Stimulated activated CD8-positive, alpha-beta memory T cell treated with anti-CD3 and anti-CD28 coated beads, Interleukin-15, amount 100 ng/mL, for 4 hours (primary cell): ENCODE results near the gene STAMBP.
"Not testable (repeated sequence)": the region's sequence is repeated elsewhere in the genome, so short reads cannot be mapped to it uniquely, and the experiment has no call there.

Experiments used
- DNase-seq, 2 donors: peaks; one replicate each; pipeline ENCODE4 v3.0.0-alpha.2; 2020; ENCODE audit warnings: low read depth in 2 of 2

Gene STAMBP

DNA sequence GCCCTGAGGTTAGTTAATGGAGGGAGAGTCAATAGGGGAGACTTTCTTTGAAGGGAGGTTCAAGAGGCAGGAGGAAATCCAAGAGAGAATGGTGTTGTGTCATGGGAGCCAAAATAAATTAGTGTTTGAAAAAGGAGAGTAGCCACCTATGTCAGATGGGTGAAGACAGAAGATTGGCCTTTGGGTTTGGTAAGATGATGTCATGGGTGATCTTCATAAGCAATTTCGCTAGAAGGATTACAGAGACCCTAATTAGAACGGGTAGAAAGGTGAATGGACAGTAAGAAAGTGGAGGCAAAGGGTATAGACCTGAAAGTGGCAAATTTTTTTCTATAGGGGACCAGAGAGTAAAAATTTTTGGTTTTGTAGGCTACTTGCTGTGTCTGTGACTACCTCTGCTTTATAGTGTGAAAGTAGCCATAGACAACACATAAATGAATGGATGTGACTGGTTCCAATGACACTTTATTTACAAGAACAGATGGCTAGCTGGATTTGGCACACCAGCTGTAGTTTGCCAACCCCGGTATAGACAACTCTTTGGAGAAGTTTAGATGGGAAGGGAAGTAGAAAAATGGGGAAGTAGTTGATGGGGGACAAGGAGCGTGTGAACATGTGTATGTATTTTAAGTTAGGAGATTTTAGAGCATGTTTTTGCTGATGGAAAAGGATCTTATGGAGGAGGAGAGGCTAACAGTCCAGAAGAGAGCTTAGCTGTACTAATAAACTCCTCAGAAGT is 9.3 kb downstream of the STAMBP start:
- DNase-seq: no peak

DNA sequence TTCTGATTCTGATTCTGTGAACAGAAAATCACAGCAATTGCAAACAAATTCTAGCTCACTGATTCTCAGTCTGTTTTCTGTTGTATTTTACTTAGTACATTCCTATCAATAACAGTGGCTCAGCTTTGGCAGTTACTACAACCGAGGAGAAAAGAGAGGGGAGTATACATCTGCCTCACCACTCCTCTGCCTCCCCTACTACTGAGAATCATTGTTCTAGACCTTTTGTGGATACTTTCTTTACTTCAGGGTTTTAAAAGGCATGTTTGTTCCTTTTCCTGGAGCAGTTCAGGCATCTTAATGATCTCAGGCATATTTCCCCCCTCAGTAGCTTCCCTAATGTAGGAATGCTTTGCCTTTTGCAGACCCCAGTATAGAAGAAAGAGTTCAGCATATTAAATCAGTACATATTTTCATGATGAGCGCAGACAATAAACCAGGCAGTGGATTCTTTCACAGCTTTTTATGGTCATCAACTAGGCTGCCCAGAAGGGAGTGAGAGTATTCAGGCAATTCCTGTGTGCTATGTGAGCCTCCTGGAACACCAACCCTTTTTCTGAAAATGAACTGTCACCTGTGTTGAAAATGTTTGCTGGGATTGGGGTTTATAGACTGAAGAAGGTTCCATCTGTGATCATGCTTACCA is 10.3 kb downstream of the STAMBP start:
- DNase-seq: no peak

DNA sequence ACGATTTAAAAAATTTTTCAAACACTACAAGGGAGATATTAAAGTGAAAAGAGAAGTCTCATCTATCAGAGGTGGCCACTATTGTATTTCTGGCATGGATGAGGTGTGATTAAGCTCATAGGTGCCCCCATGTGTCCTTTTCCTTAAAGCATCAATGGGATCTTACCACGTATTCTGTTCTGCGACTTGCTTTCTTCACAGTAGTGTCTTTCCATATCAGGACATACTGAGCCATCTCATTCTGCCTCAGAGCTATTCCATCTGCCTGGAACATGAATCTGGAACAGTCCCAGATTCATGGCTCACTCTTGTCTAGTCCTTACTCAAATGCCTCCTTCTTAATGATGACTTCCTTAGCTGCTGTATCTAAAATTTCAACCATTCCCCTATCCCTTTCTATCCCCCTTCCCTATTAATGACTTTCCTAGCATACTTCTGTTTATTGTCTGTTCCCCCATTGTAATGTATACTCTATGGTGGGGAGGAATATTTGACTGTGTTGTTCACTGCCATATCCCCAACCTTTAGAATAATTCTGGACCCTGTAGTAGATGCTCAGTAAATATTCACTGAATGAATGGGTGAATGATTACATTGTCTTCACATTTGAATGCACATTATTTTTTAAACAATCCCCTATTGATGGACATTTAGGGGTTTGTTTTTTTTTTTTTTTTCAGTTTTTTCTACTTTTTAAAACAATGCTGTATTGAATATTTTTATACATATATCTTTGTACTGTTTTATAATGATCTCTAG is 11.1 kb downstream of the STAMBP start:
- DNase-seq: no peak

DNA sequence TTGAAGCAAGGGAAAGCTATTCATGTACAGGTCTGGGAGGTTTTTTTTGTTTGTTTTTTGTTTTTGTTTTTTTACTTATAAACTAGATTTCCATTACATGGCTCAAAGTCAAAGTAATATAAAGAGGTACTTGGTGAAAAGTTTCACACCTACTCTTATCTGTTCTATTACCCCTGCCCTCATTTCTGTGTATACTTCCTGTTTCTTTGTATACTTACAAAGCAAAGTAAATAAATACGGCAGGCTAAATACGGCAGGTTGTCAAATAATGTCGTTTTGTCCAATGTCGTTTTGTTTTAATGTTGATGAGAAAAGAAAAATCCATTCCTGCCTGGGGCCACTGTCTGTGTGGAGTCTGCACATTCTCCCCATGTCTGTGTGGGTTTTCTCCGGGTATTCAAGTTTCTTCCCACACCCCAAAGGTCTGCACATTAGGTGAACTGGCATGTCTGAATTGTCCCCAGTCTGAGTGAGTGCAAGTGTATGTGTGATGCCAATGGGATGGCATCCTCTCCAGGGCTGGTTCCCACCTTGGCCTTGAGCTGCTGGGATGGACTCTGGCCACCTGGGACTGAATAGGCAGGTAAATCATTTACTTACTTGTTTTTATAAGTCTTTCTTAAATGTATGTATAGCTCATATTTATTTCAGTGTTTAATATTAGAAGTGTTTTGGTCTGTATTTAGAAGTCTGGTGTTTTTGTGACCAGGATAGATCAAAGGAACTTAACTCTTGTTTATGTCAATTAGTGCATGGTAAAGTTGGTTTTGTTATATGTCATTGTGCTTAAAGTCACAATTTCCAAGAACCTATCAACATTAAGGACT is 13.4 kb downstream of the STAMBP start:
- no peak for DNase-seq

DNA sequence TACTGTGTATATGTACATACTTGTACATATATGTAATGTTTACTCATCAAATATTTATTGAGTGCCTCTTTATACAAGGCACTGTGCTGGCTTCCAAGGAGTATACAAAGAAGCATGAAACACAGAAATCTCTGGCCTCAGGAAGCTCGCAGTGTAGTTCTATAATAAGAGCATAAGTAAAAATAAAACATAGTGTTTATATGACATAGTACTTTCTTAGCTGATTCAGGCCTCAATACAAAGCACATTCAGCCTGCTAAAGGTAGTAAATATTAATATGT is 13.9 kb downstream of the STAMBP start:
- DNase-seq: no peak

DNA sequence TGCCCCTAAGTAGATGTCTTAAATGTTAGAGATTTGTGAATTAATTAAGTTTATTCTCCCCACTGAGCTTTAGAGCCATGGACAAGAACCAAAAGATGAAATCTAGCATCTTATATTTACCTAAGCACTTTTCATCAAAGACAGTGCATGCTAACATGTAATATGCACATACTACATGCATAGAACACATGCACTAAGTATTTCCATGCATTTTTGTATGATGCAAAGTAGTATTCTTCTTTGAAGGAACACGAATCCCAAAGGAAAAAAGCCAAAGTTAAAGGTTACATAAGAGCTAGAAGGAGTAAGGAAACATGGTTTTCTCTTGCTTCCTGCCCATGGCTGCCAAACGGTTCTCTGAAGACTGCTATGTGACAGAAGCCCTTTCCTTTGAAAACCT is 15.3 kb downstream of the STAMBP start:
- DNase-seq: no peak

DNA sequence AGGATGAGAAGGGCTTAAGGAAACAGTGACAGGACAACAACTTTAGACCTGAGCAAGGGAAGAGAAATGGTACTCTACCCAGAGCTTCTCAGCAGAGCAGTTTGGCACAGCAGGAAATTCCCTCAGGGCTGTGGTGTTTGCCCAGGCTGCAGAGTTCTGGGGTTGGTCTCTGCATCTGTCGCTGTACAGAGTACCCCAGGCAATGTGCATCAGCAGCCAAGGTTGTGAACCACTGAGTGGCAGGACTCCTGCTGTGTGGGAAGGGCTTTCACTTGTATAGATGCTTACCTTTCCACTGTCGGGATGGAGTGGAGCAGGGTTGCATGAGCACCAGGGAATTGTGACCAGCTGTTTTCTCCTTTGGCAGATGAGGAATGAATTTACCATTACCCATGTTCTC is 21.2 kb downstream of the STAMBP start:
- no peak for DNase-seq

DNA sequence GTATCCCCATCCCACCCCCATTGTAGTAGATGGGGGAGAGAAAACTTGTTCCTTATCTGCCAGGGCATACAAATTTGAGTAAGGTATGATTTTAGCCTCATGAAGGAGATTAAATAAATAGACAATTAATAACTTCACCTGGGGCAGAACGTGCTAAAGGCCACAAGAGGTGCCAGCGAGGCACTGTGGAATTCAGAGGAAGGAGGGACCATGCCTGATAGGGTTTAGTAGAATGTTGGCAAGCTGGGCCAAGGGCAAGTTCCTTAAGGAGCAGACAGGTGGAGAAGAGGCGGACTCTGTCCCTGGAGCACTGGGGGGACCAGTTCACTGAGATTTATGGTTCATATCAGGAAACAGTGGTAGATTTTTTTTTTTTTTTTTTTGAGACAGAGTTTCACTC is 22.5 kb downstream of the STAMBP start:
- no peak for DNase-seq

DNA sequence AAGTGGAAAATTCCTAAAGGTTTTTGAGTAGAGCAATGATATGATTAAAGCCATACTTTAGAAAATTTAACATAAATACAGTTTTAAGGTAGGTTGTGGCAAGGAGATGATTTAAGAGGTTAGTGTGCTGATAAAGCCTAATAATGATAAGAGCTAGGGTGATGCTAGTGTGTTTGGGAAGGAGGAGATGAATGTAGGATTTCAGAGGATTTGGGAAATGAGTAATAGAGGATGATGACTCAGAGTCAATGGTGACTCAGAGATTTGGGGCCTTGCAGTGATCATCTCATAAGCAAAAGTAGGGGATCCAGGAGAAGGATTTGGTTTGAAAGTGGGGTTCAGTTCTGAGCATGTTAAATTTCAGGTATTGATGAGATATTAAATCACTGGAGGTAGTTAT is 23.3 kb downstream of the STAMBP start:
- no peak for DNase-seq

DNA sequence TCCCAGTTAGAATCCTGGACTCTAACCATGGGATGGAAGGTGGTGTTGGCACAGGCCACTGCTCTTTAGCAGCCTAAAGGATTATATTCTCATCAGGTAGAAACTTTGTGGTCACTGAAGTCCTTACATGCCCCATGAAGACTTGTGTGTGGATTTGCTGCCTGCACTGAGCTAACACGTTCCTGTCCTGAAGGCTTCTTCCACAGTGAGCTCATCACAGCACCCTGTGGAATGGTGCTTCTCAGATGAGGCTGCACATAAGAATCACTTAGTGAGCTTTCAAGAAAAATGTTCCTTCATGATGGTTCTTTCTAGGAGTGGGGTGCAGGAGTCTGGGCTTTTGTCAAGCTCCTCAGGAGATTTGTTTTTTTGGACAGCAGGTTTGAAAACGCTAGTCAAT is 26.8 kb downstream of the STAMBP start:
- DNase-seq: no peak

DNA sequence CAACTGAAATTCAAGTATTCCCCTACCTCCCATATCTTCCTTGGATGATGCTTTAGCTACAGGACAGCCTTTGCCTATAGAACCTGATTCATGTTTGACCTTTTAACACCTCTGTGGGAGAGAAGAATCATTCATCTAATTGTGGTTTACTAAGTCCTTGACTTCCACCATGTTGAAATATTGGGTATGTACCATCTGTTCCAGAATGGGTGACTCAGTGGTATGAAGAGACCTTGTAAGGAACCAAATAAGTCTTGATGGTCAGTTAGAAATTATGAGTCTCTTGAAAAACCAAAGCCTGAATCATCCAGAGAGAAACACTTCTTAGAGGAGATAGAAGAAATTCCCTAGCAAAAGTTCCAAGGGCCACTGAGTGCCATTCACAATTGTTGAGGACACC is 27.5 kb downstream of the STAMBP start:
- DNase-seq: no peak

DNA sequence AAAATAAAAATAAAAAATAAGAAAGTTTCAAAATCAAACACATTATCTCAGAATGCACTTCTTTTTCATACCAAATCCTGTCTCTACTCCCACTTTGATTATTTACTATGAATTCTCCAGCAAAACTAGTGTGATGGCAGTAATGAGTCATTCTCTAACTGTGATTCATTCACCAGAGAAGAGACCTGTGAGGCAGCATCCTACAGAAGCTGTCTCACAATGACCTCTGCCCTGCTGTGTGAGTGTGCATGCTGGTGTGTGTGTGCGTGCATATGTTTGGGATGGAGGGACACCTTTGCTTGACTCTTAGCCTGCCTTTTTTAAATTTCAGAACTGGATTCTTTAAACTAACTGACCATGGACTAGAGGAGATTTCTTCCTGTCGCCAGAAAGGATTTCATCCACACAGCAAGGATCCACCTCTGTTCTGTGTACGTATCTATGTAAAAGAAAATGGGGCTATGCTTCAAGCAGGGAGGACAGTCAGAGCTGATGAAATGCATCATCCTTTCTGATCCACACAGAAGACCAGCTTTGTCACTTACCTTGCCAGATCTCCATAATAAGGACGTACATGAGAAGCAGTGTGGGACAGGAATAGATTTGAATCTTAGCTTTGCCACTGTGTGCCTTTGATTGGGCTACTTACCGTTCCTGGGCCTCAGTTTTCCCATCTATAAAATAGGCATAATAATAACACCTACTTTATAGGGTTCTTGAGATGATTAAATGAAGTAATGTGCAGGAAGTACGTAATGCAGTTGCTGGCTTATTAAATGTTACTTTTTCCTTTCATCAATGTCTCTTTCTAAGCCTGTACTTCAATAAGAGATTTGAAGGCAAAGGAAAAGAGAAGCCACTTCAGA is 31.2 kb downstream of the STAMBP start:
- DNase-seq: no peak

DNA sequence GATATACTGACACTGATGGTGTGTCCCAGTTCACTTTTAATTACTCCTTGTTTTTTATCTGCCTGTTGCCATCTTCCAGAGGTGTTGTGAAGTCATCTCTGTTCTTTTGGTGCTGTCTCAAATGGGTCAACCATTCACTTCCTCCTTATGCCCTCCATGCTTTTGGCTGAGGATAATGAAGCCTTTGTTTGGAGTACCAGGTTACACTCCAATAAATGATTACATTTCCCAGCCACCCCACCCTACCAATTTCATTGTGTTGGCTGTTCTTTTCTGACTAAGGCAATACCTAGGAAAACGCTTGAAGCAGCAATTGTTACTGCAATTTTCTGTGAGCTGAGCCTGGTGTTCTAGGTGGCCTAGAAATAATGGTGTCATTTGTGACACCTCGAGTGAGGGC is 34.2 kb downstream of the STAMBP start:
- no peak for DNase-seq

DNA sequence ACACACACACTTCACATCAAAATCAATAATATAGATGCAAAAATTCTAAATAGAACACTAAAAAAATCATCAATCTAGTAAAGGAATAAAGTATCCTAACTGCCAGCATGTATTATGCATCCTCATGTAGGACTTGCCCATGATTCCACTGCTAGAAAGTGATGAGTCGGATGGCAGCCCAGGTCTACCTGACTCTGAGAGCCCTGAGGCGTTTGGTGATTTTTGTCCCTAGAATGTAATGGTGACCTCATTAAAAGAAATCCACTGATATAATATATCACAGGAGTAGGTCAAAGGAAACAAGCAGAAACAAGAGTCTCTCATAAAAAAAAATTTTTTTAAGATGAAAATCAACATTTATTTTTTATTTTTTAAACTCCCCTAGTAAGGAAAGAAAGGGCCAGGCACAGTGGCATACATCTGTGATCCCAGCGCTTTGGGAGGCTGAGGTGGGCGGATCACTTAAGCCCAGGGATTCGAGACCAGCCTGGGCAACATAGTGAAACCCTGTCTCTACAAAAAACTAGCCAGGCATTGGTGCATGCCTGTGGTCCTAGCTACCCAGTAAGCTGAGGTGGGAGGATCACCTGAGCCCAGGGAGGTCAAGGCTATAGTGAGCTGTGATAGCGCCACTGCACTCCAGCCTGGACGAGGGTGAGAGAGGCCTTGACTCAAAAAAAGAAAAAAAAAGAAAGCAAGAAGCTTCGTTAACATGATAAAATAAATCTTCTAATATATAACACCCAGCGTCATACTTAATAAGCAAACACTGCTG is 39.6 kb downstream of the STAMBP start:
- DNase-seq: no peak

DNA sequence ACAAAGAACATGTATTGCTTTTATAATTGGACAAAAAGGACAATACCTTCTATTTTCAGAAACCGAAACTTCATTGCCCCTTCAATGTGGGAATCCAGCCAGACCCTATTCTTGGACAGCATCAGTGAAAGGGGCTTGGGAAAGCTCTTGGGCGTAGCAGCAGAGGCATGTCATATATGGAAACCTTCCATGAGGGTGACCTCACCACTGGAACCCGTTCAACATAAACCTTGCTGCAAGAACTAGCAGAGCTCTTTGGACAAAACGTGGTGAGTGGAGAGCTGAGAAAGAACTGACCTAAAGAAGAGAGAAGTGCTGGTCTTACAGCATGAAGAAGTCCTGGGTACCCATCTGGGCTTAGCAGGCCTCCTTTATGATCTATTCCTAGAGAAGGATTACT is 41.3 kb downstream of the STAMBP start:
- no peak for DNase-seq

DNA sequence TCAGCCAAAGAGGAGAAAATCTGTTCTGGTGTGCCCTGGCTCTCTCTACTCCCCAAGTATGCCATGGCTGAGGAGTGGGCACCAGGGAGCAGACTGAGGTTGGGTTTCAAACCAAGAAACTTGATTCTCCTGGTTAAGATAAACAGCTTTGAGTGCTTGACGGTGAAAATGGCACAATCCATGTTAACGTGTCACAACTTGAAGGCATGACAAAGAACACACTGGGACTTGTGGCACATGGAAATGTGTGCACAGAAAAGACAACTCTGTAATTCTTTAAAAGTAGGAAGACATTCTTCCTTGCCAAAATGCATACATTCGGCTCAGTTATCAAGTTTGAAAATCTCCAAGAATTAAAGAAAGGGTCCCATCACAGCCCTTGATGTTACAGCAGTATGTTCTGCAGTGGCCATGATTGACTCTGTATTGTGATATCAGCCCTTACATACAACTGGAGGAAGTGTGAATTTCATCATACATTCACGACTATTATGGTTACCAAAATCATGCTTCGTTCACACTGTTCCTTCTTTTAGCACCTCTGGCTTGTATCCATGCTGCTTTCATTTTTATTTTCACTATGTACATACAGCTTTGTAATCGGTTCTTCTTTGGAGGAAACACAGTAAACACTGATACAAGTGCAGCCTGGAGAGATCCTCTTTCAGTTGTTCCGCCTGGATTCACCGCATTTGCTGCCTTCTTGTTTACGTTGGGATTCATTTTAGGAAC is 48.5 kb downstream of the STAMBP start:
- DNase-seq: no peak

DNA sequence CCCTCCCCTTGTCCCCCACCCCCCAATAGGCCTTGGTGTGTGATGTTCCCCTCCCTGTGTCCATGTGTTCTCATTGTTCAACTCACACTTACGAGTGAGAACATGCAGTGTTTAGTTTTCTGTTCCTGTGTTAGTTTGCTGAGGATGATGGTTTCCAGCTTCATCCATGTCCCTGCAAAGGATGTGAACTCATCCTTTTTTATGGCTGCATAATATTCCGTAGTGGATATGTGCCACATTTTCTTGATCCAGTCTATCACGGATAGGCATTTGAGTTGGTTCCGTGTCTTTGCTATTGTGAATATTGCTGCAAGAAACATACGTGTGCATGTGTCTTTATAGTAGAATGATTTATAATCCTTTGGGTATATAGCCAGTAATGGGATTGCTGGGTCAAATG is 49.2 kb downstream of the STAMBP start:
- DNase-seq: not testable (repeated sequence)

DNA sequence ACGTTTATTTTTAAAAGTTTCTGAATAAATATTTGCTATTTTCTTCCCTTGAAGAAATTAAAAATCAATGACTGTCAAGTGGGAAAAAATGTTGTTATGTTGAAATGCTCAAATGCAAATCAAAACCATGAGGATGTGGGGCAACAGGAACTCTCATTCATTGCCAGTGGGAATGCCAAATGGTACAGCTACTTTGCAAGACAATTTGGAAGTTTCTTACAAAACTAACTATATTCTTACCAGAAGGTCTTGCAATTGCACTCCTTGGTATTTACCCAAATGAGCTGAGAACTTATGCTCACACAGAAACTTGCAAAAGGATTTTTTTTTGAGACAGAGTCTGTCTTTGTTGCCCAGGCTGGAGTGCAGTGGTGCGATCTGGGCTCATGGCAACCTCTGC is 56.6 kb downstream of the STAMBP start:
- no peak for DNase-seq

DNA sequence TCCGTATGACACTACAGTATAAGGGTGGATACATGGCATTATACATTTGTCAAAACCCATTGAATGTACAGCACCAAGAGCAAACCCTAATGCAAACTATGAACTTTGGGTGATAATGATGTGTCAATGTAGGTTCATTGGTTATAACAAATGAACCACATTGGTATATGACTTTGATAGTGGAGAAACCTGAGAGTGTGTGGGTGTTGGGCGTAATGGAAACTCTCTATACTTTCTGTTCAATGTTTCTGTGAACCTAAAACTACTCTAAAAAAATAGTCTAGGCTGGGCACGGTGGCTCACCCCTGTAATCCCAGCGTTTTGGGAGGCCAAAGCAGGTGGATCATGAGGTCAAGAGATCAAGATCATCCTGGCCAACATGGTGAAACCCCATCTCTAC is 57.6 kb downstream of the STAMBP start:
- DNase-seq: peak in 1 of 2 donors; percentile 15
